Muscle layer of colon (tissue), 2 donors: ENCODE results near the gene CUEDC1.

ENCODE experiments used
- H3K27ac ChIP-seq: one replicate; pipeline ENCODE4 v1.7.0; 2013; ENCODE audit warnings: low read depth, mild to moderate bottlenecking, low read length, moderate library complexity
- H3K27me3 ChIP-seq, 2 donors: one replicate each; pipeline ENCODE4 v1.7.0; 2013; ENCODE audit warnings: low read length in 2 of 2, mild to moderate bottlenecking in 2 of 2; ENCODE audit not compliant: insufficient read depth in 2 of 2, control insufficient read depth in 1 of 2
- H3K36me3 ChIP-seq: one replicate; pipeline ENCODE4 v1.7.0; 2013; ENCODE audit warnings: mild to moderate bottlenecking, low read length; ENCODE audit not compliant: insufficient read depth
- H3K4me1 ChIP-seq: one replicate; pipeline ENCODE4 v1.7.0; 2013; ENCODE audit warnings: mild to moderate bottlenecking, low read length; ENCODE audit not compliant: insufficient read depth
- H3K4me3 ChIP-seq, 2 donors: one replicate each; pipeline ENCODE4 v1.7.0; 2013; ENCODE audit warnings: low read length in 2 of 2, low read depth in 1 of 2, mild to moderate bottlenecking in 1 of 2, moderate library complexity in 1 of 2
- H3K9ac ChIP-seq: one replicate; pipeline ENCODE4 v1.7.0; 2013; ENCODE audit warnings: low read length
- H3K9me3 ChIP-seq: one replicate; pipeline ENCODE4 v1.7.0; 2013; ENCODE audit warnings: mild to moderate bottlenecking, low read length
- donor health status: abdominal sarcoma.
- donor health status: Adenocarcinoma of cecum.

The CUEDC1 gene

DNA sequence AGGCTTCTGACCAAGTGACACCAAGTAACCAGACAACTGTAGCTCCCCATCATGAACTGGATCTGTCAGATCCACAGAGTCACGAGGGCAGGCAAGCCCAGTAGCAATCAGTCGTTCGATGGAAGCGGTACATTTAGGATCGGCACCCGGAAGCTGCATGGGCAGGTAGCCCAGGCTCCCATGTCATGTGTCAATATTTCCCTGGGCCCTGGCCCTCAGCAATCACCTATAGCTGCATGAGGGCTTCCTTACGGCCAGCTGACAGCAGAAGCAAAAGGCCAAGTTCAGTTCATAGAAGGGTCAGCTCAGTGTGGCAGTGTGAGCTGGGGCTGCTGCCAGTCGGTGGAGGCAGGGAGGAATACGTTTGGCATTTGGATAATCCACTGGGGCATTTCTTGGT is 137.1 kb downstream of the CUEDC1 start:
- H3K9me3 ChIP-seq, result no peaks in the 10 kb centered on the region
- no peak overlapping the region for H3K27ac ChIP-seq
- no peaks in the 10 kb centered on the region for H3K4me1 ChIP-seq

DNA sequence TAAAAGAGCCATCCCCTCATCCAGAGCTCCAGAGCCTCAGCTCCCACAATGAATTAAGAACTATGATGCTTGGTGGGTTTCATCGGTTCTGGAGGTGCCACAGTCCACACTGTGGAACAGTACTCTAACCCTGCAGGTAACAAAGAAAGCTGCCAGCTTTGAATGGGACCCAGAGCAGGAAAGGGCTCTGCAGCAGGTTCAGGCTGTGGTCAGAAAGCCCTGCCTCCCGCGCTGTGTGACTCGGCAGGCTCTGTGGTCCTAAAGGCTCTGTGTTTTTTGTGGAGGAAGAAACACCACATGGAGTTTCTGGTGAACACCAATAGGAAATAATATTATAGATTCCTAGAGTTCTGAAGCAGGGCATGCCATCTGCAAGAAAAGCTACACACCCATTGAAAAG is 137.9 kb downstream of the CUEDC1 start:
- Histone ChIP-seq H3K4me1 (no peaks in the 10 kb centered on the region), H3K4me3 (no peak overlapping the region), H3K27ac (no peak overlapping the region), H3K9ac (no peak overlapping the region), H3K36me3 (no peaks in the 10 kb centered on the region), H3K9me3 (no peaks in the 10 kb centered on the region), H3K27me3 (no peaks in the 10 kb centered on the region)

More for the DNA sequence above, 137.1 kb downstream of the CUEDC1 start:
- Histone ChIP-seq H3K36me3 (no peaks in the 10 kb centered on the region), H3K27me3 (no peaks in the 10 kb centered on the region), H3K9ac (no peak overlapping the region), H3K4me3 (no peak overlapping the region)

DNA sequence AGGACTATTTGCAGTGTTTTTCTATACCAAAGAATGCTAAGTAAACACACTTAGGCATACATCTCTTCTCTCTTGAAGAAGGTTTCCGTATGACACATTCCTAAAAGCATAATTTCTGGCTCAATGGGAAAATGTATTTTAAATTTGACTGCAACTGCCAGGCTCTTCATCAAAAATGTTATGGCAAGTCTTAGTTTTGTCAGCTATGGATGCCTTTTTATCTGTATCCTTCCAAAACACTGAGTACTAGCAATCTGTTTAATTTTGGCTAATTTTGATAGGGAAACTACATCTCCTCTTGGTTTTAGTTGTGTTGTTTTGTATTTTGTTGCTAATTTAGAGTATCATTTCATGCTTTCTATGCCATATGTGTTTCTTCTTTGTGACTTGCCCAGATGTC is 140.8 kb downstream of the CUEDC1 start:
- Histone ChIP-seq H3K4me1 (peaks cover 16% of the 10 kb centered on the region), H3K36me3 (no peaks in the 10 kb centered on the region), H3K27ac (no peak overlapping the region), H3K27me3 (no peaks in the 10 kb centered on the region), H3K4me3 (no peak overlapping the region), H3K9ac (no peak overlapping the region), H3K9me3 (no peaks in the 10 kb centered on the region)

DNA sequence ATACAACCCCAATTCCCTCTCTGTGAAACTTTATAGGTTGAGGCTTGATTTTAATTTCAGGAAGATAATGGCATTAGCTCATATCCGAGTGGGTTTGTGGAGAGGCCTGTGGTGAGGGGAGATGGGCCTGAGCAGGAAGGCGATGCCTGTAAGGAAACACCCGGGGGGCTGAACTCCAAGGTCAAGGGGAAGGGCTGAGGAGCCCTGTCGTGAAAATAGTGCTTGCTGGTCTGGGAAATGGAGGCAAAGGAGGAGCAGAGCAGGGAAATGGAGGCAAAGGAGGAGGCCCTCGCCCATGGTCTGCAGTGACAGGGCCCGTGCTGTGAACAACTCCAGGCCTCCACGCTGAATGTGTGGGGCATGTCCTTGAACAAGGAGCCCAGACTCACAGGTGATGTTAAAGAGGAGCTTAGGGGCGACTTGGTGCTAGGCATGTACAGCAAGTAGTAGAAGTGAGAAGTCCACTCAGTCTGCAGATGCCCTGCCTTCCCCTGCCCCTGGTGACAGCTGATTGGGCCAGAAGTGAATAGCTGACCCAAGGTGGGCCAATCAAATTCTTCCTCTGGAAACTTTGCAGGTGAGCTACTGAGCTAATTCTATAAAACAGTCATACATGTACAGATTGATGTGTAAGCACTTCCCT is 143.5 kb downstream of the CUEDC1 start:
- Histone ChIP-seq H3K4me1 (peaks cover 16% of the 10 kb centered on the region), H3K27ac (no peak overlapping the region), H3K4me3 (no peak overlapping the region), H3K27me3 (no peaks in the 10 kb centered on the region), H3K9ac (no peak overlapping the region), H3K9me3 (no peaks in the 10 kb centered on the region), H3K36me3 (no peaks in the 10 kb centered on the region)
